Activated CD4-positive, alpha-beta T cell treated with anti-CD3 and anti-CD28 coated beads, Interleukin-2, amount 50 U/mL, for 4 hours (primary cell): Measurements from ENCODE around the gene ISM1.
"Not testable (repeated sequence)": the region's sequence is repeated elsewhere in the genome, so short reads cannot be mapped to it uniquely, and the experiment has no call there.

Experiments
- DNase-seq, 2 experiments: peaks; one replicate each; pipeline ENCODE4 v3.0.0-alpha.2; 2020

Gene ISM1

DNA sequence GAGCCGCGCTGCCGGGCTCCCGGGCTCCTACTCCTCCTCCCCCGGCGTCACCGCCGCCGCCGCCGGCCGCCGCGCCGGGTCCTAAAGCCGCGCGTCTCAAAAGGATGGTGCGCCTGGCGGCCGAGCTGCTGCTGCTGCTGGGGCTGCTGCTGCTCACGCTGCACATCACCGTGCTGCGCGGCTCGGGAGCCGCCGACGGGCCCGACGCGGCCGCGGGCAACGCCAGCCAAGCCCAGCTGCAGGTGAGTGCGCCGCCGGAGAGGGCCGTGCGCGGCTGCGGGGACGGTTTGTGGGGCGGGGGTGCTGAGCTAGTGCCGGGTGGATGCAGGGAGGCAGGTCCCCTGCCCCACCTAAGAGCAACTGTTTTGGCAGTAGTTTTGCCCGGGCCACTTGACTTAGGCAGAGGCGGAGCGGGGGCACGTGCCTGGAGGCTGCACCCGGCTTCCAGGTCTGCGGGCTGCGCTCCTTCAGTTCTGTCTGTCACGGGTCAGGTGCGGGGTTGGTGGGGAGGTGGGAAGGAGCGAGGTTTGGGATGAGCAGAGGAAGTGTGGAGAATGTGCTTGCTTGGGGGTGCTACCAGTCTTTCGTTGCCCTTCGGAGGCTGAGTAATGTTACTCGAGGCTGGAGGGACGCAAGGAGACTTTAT, 722 bp downstream of the ISM1 start:
- peak; percentile 53 to 62 for DNase-seq

DNA sequence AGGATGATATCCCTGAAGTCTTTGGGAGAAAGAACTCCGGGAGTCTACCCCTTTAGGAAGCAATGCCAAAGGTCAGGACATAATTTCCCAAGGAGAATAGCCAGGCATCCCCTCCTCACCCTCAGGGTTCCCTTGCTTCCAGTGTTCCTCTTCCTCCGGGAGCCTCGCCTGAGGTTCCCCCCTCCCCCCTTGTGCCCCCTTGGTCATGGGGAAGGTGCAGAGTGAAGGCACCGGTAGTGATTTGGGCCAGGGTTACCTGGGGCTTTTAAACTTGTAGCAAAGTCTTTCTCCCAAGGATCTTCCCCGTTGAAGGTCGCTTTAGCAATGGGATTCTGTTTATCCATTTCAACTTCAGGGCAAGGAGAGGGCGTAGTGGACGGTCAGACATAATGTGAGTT, 1.2 kb downstream of the ISM1 start:
- DNase-seq, result no peak

DNA sequence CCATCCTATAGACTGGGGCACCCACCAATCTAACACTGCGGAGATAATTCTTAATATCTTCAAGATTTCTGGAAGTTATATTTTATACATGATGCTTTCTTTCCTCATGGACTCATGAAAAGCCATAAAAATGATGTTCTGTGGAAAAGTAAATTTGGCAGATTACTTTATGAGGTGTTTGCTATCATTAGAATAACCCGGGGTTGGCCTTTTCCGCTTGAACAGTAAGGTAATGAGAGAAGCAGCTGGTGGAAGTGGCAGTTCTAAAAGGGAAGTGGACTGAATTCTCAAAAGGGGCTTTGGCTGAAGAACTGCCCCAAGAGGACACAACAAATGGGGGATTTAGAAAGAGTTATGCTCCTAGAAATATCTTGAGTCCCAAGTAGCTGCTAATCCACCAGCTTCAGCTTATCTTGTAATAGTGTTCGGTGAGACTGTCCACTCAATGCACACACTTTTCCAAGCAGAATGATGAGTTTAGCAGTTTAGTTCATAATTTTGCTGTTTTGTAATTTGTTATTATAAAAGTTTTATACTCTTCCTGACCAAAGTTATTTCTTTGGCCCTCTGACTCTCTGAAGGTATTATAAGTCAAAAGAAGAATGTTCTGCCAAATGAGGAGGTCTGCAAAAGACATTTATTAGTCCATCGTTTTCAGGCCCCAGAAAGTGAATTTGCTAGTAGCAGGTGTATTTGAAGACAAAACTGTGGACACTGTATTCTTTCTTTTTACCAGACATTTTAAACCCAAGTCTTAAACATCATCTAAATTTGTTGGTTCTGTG, 2.9 kb downstream of the ISM1 start:
- no peak for DNase-seq

DNA sequence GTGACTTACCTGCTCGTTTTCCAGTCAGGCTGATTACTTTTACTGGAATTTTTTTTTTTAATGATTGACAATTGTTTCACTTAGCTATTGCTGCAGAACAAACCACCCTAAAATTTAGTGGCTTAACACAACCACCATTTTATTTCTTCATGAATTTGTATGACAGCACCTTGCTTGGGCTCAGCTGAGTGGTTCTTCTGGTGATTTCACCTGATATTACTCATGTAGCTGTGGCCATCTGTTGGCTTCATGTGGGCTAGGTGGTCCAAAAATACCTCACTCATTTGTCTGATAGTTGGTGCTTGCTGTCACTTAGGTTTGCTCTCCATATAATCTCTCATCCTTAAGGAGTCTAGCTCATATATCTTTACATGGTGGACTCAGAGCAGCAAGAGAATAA, 5.3 kb downstream of the ISM1 start:
- no peak for DNase-seq

DNA sequence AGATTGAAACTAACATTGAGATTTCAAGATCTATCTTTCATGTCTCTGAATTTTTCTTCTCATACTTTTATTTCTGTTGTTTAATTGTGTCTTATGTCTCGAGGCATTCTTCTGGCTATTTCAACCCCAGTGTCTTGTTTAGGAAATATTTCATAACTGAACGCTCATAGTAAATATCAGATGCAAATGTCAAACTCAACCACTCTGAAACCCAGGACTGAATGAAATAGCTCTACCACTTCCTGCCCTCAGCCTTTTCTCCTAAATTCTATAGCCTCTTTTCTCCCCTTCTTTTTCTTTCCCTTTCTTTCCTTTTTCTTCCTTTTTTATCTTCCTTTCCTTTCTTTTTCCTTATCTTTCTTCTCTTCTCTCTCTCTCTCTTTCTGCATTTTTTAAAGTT, 7.7 kb downstream of the ISM1 start:
- no peak for DNase-seq

DNA sequence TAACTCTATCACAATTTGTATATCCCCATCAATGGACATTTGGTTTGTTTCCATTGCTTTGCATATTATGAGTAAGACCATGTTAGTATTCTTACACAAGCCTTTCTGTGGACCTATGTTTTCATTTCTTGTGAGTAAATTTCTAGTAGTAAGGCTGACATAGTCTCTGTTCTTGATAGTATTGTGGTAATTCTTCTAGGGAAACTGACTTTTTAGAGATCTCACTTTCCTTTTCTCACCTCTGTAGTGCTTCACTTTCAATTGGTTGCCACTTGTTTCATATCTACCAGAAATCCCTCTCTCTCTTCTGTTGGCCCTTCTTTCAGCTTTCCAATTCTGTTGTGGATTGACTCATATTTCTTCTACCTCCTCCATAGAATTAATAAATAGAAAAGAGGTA, 8.5 kb downstream of the ISM1 start:
- no peak for DNase-seq

DNA sequence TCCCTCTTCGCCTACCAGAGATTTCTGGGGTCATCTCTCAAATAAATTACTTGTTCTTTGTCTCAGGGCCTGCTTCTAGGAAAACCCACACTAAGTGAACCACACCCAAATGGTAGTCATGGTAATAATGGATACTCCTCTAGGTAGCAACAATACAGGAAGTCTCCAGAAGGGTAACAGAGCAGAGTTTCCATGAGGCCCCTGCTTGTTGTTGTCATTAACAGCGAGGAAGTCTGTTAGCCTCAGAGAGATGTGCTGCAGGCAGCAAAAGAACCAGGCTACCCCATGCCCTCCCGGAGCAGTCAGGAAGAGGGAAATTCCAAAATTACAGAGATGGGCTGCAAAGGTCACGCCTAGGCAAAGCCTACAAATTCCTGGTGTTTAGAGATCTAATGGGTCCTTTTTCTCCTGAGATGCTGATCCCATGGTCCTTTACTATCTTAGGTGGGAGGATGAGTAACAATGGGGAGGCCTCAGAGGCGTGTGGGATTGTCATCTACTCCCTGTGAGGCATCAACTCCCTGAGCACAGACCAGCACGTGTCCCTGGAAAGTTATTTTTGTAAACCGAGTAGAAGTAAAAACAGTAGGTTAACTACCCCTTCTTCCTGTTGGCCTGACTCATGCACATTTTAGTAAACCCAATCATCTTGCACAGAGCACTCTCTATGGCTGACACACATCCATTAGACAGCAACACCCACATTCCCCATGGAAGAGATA, 10.1 kb downstream of the ISM1 start:
- DNase-seq, result peak; percentile 34 to 37

DNA sequence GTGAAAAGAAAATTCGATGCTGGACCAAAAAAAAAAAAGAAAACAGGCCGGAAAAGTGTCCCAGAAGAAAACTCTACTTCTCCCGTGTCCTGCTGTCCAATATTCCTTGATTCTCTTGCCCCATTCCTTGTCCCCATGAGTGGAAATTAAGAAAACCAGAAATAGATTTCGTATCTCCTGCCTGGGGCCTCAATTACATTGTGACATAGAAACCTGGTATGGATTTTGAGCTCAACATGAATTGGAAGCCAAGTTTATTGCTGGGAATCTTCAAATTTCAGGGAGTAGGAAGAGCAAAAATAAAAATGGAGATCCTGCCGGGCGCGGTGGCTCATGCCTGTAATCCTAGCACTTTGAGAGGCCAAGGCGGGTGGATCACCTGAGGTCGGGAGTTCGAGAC, 11.9 kb downstream of the ISM1 start:
- DNase-seq, result no peak

DNA sequence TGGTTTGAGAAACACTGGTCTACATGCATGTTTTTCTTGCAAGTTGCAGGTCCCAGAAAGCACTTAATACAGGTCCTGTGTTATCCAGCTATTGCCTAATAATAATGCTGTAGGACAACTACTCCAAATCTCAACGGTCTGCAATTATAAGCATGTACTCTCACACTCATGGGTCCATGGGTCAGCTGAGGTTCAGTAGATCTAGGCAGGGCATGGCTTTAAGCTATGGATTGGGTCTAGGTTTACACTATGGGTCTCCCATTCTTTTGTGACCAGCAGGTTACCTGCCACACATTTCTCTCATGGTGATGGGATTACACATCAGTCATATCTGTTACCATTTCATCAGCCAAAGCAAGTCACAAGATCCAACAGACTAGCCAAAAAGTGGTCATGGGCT, 13.9 kb downstream of the ISM1 start:
- DNase-seq, result no peak

- not testable (repeated sequence) for DNase-seq
Measured at GRCh38 chr20:13236360-13236759, 15.3 kb downstream of the ISM1 start.

- DNase-seq, result no peak
Measured at GRCh38 chr20:13236990-13237720, 16.1 kb downstream of the ISM1 start.

DNA sequence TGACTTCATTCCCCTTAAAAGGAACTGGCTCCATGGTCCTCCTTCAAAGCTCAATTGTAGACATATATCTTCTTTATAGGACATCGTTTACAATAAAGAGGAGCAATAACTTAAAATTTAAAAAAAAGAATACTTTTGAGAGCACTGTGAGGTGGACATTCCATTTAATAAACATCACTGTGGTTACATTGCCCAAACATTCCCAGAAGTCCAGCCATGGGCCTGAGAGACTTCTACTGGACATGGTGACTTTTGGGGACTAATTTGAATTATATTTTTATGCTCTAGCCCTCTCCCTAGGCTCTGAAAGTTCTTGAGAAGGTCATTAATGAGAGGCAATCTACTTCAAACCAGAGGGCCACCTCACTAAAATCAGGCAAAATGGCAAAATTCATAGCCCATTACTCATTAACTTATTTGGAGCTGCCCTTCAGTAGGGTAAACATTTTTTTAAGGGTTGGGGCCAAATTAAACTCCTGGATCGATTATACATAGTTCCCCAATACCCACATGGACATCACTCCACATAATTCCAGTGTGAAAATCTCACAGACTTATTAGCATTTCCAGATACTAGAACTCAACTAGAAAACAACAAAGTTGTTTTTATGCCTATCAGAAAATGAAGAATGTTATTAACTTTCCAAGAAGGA, 17.1 kb downstream of the ISM1 start:
- no peak for DNase-seq

DNA sequence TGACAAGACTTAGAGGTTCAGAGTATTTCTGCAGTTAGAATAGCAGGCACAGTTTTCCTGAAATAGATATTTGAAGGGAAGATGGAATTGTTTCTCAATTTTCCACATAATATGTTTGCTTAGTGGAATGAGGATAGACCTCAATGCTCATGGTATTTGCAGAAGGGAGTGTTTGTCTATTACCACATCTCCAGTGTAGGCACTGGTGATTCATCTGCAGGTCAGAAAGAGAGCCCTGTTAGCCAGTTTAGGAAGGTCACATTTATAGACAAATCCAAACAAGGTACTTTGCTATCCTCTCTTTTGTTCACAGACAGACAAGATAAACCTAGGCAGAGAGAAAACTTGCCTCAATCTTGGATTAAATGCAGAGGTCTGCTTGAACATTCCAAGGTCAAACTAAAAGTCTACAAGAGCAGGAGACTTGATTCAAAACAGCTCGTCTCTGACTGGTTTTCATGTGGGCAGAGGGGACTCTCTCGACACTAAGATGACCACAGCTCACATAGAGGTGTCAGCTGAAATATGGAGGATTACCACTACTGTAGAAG, 22.8 kb downstream of the ISM1 start:
- no peak for DNase-seq

GRCh38 chr20:13245250-13245723, 24.2 kb downstream of the ISM1 start:
- no peak for DNase-seq

- DNase-seq, result no peak
Measured at GRCh38 chr20:13249118-13249797, 28.2 kb downstream of the ISM1 start.

DNA sequence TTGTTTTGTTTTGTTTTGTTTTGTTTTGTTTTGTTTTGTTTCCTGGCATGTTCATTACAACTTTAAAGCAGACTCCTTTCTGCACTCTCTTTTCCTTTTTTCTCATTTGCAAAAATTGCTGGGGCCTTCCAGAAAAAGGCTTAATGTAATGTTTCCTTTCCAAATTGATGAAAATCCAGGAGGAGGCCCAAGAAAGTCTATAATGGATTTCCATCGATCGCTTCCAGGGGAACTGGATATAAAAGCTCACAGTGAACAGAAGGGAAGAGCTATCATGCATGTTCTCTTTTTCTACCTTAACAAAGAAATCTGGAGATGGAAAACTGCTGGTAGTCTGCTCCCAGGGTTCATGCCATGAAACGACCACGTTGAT, 28.7 kb downstream of the ISM1 start:
- DNase-seq, result no peak

GRCh38 chr20:13250251-13250650, 29.2 kb downstream of the ISM1 start:
- DNase-seq, result no peak

GRCh38 chr20:13251106-13251903, 30.2 kb downstream of the ISM1 start:
- no peak for DNase-seq

GRCh38 chr20:13251904-13252297, 30.8 kb downstream of the ISM1 start:
- DNase-seq, result no peak

GRCh38 chr20:13255356-13255755, 34.3 kb downstream of the ISM1 start:
- DNase-seq, result no peak

DNA sequence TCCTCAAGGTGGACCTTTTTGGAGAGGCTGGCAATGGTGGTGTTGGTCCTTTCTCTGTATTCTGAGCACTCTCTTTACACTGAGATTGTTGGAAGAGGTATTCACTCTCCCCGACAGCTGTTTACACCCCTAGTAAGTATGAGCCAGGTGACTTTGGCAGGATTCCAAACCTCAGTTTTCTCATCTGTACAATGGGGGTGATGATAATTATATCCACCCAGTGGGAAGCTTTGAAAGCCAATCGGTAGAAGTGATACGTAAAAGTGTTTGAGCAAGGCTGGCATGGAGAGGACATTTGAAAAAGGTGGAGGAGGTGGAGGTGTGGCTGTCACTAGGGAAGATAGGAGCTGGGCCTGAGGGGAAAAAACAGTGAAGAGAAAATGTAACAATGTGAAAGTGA, 35.5 kb downstream of the ISM1 start:
- DNase-seq, result no peak
